GM12878 (cell line): Measurements from ENCODE around the gene AMH. TPM values are rescaled to one million over a fixed set of nuclear protein-coding genes. Genes with fewer than 3 reads are reported as not detected.

ENCODE experiments used
- ATAC-seq: fragments of 200-7000 bp; cut with Tn5 transposase; 3 replicates; pipeline ENCODE4 v1.9.1; 2020; ENCODE audit warnings: mild to moderate bottlenecking, moderate library complexity
- BruUV-seq: library from RNA; stranded (reverse); fragments of 400-500 nt; replicated peaks from 2 replicates; lab custom pipeline; 2021; lab: Mats Ljungman, UMichigan
- CTCF ChIA-PET: fragments of 300-600 bp; sonication (Branson Sonifier 250); formaldehyde crosslinking; extraction: SDS; loops from one replicate; lab custom pipeline; 2021; ENCODE audit warnings: inconsistent platforms; lab: Yijun Ruan, JAX
- POLR2A ChIA-PET: fragments of 350-600 bp; formaldehyde crosslinking; extraction: SDS; loops from one replicate; lab custom pipeline; 2021; ENCODE audit warnings: inconsistent platforms; lab: Charles Lee
- RAD21 ChIA-PET: fragments of 300-600 bp; sonication (Branson Sonifier 250); formaldehyde crosslinking; loops from one replicate; lab custom pipeline; 2023; ENCODE audit warnings: antibody characterized with exemption; ENCODE audit not compliant: unreplicated experiment; lab: Charles Lee
- SMC1A ChIA-PET: fragments of 300-600 bp; sonication (Branson Sonifier 250); formaldehyde crosslinking; loops from one replicate; lab custom pipeline; 2023; ENCODE audit not compliant: unreplicated experiment, uncharacterized antibody; lab: Charles Lee
- DNase-seq: peaks from one replicate; pipeline ENCODE4 v3.0.0-alpha.2; 2011; ENCODE audit warnings: low read depth, low spot score
- FAIRE-seq: peaks from 3 replicates; lab custom pipeline; 2011; peaks lifted over from hg19 to GRCh38; lab: Jason Lieb, UNC
- H2AFZ ChIP-seq: 2 replicates; pipeline ENCODE4 v1.6.0; 2011; ENCODE audit warnings: low read depth, low read length, control low read depth; ENCODE audit not compliant: control insufficient read depth
- H3K27ac ChIP-seq: 2 replicates; pipeline ENCODE4 v1.5.1; 2011; ENCODE audit warnings: control low read depth; ENCODE audit not compliant: control insufficient read depth, insufficient read depth
- H3K27me3 ChIP-seq, 2 experiments: replicated peaks in 1 of 2; 2 replicates each; pipeline versions ENCODE4 v1.6.0 to v1.6.1; 2011; ENCODE audit warnings: low read length in 1 of 2; ENCODE audit not compliant: control insufficient read depth in 2 of 2, insufficient read depth in 2 of 2
- H3K36me3 ChIP-seq, 2 experiments: 2 replicates each; pipeline ENCODE4 v1.5.1; 2011; ENCODE audit warnings: low read length in 1 of 2; ENCODE audit not compliant: control insufficient read depth in 2 of 2, insufficient read depth in 2 of 2
- H3K4me1 ChIP-seq: 2 replicates; pipeline ENCODE4 v1.6.1; 2011; ENCODE audit warnings: mild to moderate bottlenecking, low read length, moderate library complexity, mixed read lengths; ENCODE audit not compliant: control insufficient read depth, insufficient read depth
- H3K4me2 ChIP-seq: 2 replicates; pipeline ENCODE4 v1.6.0; 2011; ENCODE audit warnings: control low read depth; ENCODE audit not compliant: control insufficient read depth, insufficient read depth
- H3K4me3 ChIP-seq: fragments of 200-600 bp; sonication (generic); 2 replicates; pipeline ENCODE4 v1.5.1; 2016
- H3K79me2 ChIP-seq: 2 replicates; pipeline ENCODE4 v1.6.0; 2011; ENCODE audit warnings: low read length; ENCODE audit not compliant: control insufficient read depth, insufficient read depth
- H3K9ac ChIP-seq: 2 replicates; pipeline ENCODE4 v1.8.0; 2011; ENCODE audit warnings: low read length, control low read depth, mixed read lengths; ENCODE audit not compliant: control insufficient read depth, insufficient read depth
- H3K9me3 ChIP-seq: replicated peaks from 3 replicates; pipeline ENCODE4 v1.5.1; 2011; ENCODE audit warnings: mild to moderate bottlenecking, low read length; ENCODE audit not compliant: control insufficient read depth, insufficient read depth
- H4K20me1 ChIP-seq: 2 replicates; pipeline ENCODE4 v1.6.0; 2011; ENCODE audit not compliant: control insufficient read depth, insufficient read depth
- ATF2 ChIP-seq: IDR thresholded peaks from 2 replicates; pipeline ENCODE4 v1.6.1; 2012; ENCODE audit warnings: low read length, inconsistent platforms
- EGR1 ChIP-seq, 2 experiments: IDR thresholded peaks; 1 replicate in 1 of 2; 2 replicates in 1 of 2; pipeline ENCODE4 v1.6.1; 2011 to 2012; ENCODE audit warnings: low read depth in 2 of 2, low read length in 2 of 2, borderline replicate concordance in 1 of 2, mild to moderate bottlenecking in 1 of 2, moderate library complexity in 1 of 2
- ETV6 ChIP-seq, 2 experiments: fragments of 450-650 bp in 1 of 2; IDR thresholded peaks in 1 of 2; conservative IDR thresholded peaks in 1 of 2; 2 replicates each; pipeline ENCODE4 v1.6.1; 2014; ENCODE audit warnings: antibody characterized with exemption in 1 of 2, borderline replicate concordance in 1 of 2, low read depth in 1 of 2, mild to moderate bottlenecking in 1 of 2, moderate library complexity in 1 of 2
- NFYA ChIP-seq: IDR thresholded peaks from 2 replicates; pipeline ENCODE4 v1.6.1; 2011; ENCODE audit warnings: low read depth, mild to moderate bottlenecking, low read length, improper control_type of control experiment, borderline replicate concordance
- NFYB ChIP-seq: IDR thresholded peaks from 2 replicates; pipeline ENCODE4 v1.6.1; 2011; ENCODE audit warnings: low read depth, mild to moderate bottlenecking, low read length, improper control_type of control experiment, moderate library complexity; ENCODE audit not compliant: insufficient read depth
- RAD51 ChIP-seq: fragments of 450-650 bp; IDR thresholded peaks from 2 replicates; pipeline ENCODE4 v1.6.1; 2016; ENCODE audit warnings: moderate library complexity, mild to moderate bottlenecking, inconsistent platforms
- SUZ12 ChIP-seq: fragments of 200-600 bp; sonication (generic); IDR thresholded peaks from one replicate; pipeline ENCODE4 v1.6.1; 2018; ENCODE audit warnings: antibody characterized with exemption, mild to moderate bottlenecking; ENCODE audit not compliant: unreplicated experiment
- ZBTB40 ChIP-seq: fragments of 450-650 bp; IDR thresholded peaks from 2 replicates; pipeline ENCODE4 v1.6.1; 2016; ENCODE audit warnings: mild to moderate bottlenecking, moderate library complexity, borderline replicate concordance
- WGBS: methylation state at CpG from one replicate; pipeline ENCODE4 v1.1.6; 2016; ENCODE audit warnings: low lambda C conversion rate; ENCODE audit not compliant: insufficient replicate concordance, insufficient coverage; ENCODE audit errors: missing lambda C conversion rate; 5-methylcytosine and 5-hydroxymethylcytosine counted together
- in situ Hi-C: fragments of 300-500 bp; cut with MboI; formaldehyde crosslinking; loops from 9 replicates; pipeline ENCODE4 v1.14.3; 2018; ENCODE audit warnings: mixed read lengths
- intact Hi-C: fragments of 100-400 bp; cut with micrococcal nuclease; formaldehyde crosslinking; loops from one replicate; pipeline ENCODE4 v1.14.2; 2022; ENCODE audit not compliant: unreplicated experiment
- polyA plus RNA-seq, 11 experiments: library from polyadenylated mRNA; depleted of rRNA in 4 of 11; unstranded in 6 of 11; stranded (reverse) in 5 of 11; fragments of >200 nt; fragmentation: Nextera tagmentation in 4 of 11; fragmentation: Illumina TruSeq in 1 of 11; extraction: Ambion mirVana in 4 of 11; extraction: Trizol in 1 of 11; gene quantifications; 1 replicate in 1 of 11; 2 replicates in 10 of 11; pipeline versions ENCODE4 v1.2.1 to v1.2.3, GENCODE V29; 2011 to 2016; ENCODE audit warnings: inconsistent platforms in 2 of 11, missing spikeins in 2 of 11, low read depth in 1 of 11
- total RNA-seq, 4 experiments: library from RNA; depleted of rRNA in 3 of 4; stranded (reverse); fragments of >200 nt in 3 of 4; fragmentation: Illumina TruSeq in 1 of 4; extraction: Trizol in 1 of 4; gene quantifications; 2 replicates each; pipeline versions ENCODE4 v1.2.1 to v1.2.3, GENCODE V29; 2013 to 2021

The AMH gene
- total and polyA plus RNA-seq, 10 of the 15 experiments (the other 5 are each of a cell fraction or from before 2014, with no cell fraction given), result 0.17 to 3.5 (median 0.81) TPM; not detected in 4

GRCh38 chr19:2282862-2283237 is 33.7 kb downstream of the AMH start (continued):
- TF ChIP-seq ATF2 (no peak), ZBTB40 (no peak)
- TF ChIP-seq, all 136 proteins: peak for 0

GRCh38 chr19:2283835-2284507 is 34.8 kb downstream of the AMH start:
- no peak overlapping the region for H3K9ac ChIP-seq

More at GRCh38 chr19:2283835-2284507, 34.8 kb downstream of the AMH start:
- SMC1A ChIA-PET, result interaction anchor here (1.1 kb wide), 1 partner anchor 110 kb away, joined by 4 read pairs; no protein-coding TSS in a partner anchor
- Histone ChIP-seq H3K79me2 (no peaks in the 10 kb centered on the region), H3K27me3 (peaks cover 0 to 3% of the 10 kb centered on the region in 2 experiments; a peak in 2 of 4 replicates), H3K27ac (no peak overlapping the region), H3K9me3 (no peaks in the 10 kb centered on the region), H2AFZ (no peak overlapping the region), H3K4me3 (no peak overlapping the region), H3K4me1 (peaks cover 25% of the 10 kb centered on the region), H4K20me1 (no peaks in the 10 kb centered on the region), H3K4me2 (no peak overlapping the region), H3K36me3 (no peaks in the 10 kb centered on the region)
- CTCF ChIA-PET, result interaction anchor here (0.7 to 1.2 kb wide), 4 partner anchors 9 to 129 kb away, joined by 3 read pairs; no protein-coding TSS in a partner anchor
- TF ChIP-seq EGR1 (IDR thresholded peaks at IDR 0.05; ENCODE audit: borderline replicate concordance in 1 of 2, low read depth in 2 of 2, low read length in 2 of 2) (no peak), ZBTB40 (peak; percentile 93), RAD51 (no peak), NFYB (no peak), ETV6 (conservative IDR thresholded peaks at IDR 0.05 in 1 of 2, IDR thresholded peaks at IDR 0.05 in 1 of 2; ENCODE audit: borderline replicate concordance in 1 of 2, low read depth in 1 of 2) (no peak), NFYA (no peak), SUZ12 (no peak)
- POLR2A ChIA-PET, result interaction anchor here (0.6 kb wide), 1 partner anchor 25 kb away, joined by 5 read pairs; no protein-coding TSS in a partner anchor
- FAIRE-seq (no peak), ATAC-seq (no peak), DNase-seq (no peak)
- RAD21 ChIA-PET, result no interaction called here
- 66% methylated on average over 8 of the region's 8 CpGs for WGBS
- intact Hi-C loops (no loop called here), in situ Hi-C loops (no loop called here)
- no TSS peak for BruUV-seq
